ENCODE data around the gene BPTF.
"Not testable (repeated sequence)": the region's sequence is repeated elsewhere in the genome, so short reads cannot be mapped to it uniquely, and the experiment has no call there.

BPTF gene

DNA sequence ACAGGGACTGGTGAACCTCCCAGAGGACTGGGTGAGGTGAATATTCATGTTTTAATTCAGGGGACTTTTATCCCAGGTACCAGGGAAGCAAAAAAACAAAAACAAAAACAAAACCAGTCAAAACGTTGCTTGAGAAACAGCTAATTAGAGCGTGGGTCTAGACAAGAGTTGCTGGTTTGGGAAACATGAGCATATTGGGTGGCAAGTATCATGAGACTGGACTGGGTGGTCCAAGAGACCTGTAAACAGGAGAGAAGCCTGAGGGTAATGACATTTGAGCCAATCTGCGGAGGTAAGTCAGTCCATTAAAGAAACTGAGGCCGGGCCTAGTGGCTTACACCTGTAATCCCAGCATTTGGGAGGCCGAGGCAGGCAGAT lies 11.5 kb upstream of the BPTF start:
- H3K36me3 ChIP-seq (ENCODE audit: low read depth): no peaks in the 10 kb centered on the region
- no peak overlapping the region for H3K27ac ChIP-seq (ENCODE audit: poor library complexity, severe bottlenecking)
- ATAC-seq (ENCODE audit: low read depth) (no peak), DNase-seq (ENCODE audit: low spot score) (no peak)
- no peak overlapping the region for H3K4me3 ChIP-seq (ENCODE audit: severe bottlenecking)
- no peaks in the 10 kb centered on the region for H3K4me1 ChIP-seq (ENCODE audit: insufficient read depth, poor library complexity, severe bottlenecking)
- TF ChIP-seq, protein P1, sequence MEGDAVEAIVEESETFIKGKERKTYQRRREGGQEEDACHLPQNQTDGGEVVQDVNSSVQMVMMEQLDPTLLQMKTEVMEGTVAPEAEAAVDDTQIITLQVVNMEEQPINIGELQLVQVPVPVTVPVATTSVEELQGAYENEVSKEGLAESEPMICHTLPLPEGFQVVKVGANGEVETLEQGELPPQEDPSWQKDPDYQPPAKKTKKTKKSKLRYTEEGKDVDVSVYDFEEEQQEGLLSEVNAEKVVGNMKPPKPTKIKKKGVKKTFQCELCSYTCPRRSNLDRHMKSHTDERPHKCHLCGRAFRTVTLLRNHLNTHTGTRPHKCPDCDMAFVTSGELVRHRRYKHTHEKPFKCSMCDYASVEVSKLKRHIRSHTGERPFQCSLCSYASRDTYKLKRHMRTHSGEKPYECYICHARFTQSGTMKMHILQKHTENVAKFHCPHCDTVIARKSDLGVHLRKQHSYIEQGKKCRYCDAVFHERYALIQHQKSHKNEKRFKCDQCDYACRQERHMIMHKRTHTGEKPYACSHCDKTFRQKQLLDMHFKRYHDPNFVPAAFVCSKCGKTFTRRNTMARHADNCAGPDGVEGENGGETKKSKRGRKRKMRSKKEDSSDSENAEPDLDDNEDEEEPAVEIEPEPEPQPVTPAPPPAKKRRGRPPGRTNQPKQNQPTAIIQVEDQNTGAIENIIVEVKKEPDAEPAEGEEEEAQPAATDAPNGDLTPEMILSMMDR (IDR thresholded peaks at IDR 0.05; ENCODE audit: poor library complexity, severe bottlenecking): no peak
- H3K27me3 ChIP-seq (ENCODE audit: insufficient read depth, poor library complexity, severe bottlenecking): no peaks in the 10 kb centered on the region
- no peaks in the 10 kb centered on the region for H3K9me3 ChIP-seq (ENCODE audit: severe bottlenecking)

DNA sequence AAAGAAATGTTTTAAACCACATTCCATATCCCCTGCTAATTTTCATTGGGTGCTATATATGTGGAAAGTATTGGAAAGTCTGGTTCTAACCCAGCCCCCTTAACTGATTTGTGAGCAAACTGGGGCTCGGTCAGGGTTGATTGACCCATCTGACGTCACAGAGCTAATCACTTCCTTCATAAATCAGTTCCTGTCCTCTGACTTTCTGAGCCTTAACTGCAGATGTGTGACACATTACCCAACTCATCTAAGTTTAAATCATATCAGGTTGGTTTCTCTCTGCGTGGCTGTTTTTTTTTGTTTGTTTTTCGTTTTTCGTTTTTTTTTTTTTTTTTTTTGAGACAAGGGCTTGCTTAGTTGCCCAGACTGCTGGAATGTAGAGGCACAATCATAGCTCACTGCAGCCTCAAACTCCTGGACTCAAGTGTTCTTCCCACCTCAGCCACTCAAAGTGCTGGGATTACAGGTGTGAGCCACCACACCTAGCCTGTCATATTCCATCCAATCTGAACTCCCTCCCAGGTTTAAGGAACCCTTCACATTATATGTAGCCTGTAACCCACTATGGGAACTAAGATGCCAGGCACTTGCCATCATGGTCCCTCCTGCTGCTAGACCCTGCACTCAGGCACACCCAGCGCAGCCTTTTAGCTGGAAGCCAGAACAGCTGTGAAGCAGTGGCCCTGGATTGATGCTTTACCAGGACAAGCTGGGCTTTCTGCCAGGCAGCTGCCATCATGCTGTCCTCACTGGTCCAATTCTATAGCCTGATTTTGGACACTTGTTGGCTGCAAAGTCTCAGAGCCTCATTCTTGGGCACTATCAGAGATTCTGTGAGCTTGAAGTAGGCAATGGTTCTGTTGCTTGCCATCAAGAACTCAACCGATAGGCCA lies 6.9 kb upstream of the BPTF start:
- DNase-seq (ENCODE audit: low spot score) (no peak), ATAC-seq (ENCODE audit: low read depth) (no peak)
- H3K4me3 ChIP-seq (ENCODE audit: severe bottlenecking): no peak overlapping the region
- no peaks in the 10 kb centered on the region for H3K36me3 ChIP-seq (ENCODE audit: low read depth)
- TF ChIP-seq, protein P1 (IDR thresholded peaks at IDR 0.05; ENCODE audit: poor library complexity, severe bottlenecking): no peak
- H3K9me3 ChIP-seq (ENCODE audit: severe bottlenecking): no peaks in the 10 kb centered on the region
- H3K27ac ChIP-seq (ENCODE audit: poor library complexity, severe bottlenecking): no peak overlapping the region
- no peaks in the 10 kb centered on the region for H3K27me3 ChIP-seq (ENCODE audit: insufficient read depth, poor library complexity, severe bottlenecking)
- H3K4me1 ChIP-seq (ENCODE audit: insufficient read depth, poor library complexity, severe bottlenecking): no peaks in the 10 kb centered on the region

DNA sequence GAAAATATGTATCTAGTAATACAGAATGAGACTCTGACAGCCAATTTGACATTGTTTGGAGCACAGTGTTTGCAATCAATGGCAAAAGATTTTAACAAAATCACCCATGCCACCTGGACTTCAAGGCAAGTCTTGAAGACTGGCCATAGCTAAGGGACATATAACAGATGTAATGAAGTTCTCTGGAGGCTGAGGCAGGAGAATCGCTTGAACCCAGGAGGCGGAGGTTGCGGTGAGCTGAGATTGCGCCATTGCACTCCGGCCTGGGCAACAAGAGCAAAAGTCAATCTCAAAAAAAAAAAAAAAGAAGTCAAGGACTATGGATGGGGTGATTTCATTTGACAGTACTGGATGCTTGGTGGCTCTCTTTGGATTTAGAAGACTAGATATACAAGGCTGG lies 5.6 kb upstream of the BPTF start:
- Histone ChIP-seq H3K27ac (ENCODE audit: poor library complexity, severe bottlenecking) (no peak overlapping the region), H3K4me3 (ENCODE audit: severe bottlenecking) (no peak overlapping the region), H3K36me3 (ENCODE audit: low read depth) (no peaks in the 10 kb centered on the region), H3K4me1 (ENCODE audit: insufficient read depth, poor library complexity, severe bottlenecking) (peaks cover 3% of the 10 kb centered on the region), H3K9me3 (ENCODE audit: severe bottlenecking) (no peaks in the 10 kb centered on the region), H3K27me3 (ENCODE audit: insufficient read depth, poor library complexity, severe bottlenecking) (no peaks in the 10 kb centered on the region)
- TF ChIP-seq, protein P1 (IDR thresholded peaks at IDR 0.05; ENCODE audit: poor library complexity, severe bottlenecking): no peak
- DNase-seq (ENCODE audit: low spot score) (no peak), ATAC-seq (ENCODE audit: low read depth) (no peak)

DNA sequence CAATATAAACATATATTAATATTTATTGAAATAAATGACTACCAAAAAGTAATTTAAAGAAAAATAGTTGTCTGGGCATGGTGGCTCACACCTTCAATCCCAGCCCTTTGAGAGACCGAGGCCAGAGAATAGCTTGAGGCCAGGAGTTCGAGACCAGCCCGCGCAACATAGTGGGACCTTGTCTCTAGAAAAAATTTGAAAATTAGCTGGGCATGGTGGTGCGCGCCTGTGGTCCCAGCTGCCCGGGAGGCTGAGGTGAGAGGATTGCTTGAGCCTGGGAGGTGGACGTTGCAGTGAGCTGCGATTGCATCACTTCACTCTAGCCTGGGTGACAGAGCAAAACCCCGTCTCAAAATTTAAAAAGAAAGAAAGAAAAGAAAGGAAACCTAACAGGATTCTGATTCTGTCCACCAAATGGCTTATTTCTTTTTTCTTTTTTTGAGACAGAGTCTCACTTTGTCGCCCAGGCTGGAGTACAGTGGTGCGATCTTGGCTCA lies 3.4 kb upstream of the BPTF start:
- Histone ChIP-seq H3K36me3 (ENCODE audit: low read depth) (peaks cover 3% of the 10 kb centered on the region), H3K4me3 (ENCODE audit: severe bottlenecking) (no peak overlapping the region), H3K27me3 (ENCODE audit: insufficient read depth, poor library complexity, severe bottlenecking) (no peaks in the 10 kb centered on the region), H3K9me3 (ENCODE audit: severe bottlenecking) (no peaks in the 10 kb centered on the region), H3K27ac (ENCODE audit: poor library complexity, severe bottlenecking) (no peak overlapping the region), H3K4me1 (ENCODE audit: insufficient read depth, poor library complexity, severe bottlenecking) (peaks cover 3% of the 10 kb centered on the region)
- ATAC-seq (ENCODE audit: low read depth) (no peak), DNase-seq (ENCODE audit: low spot score) (no peak)
- TF ChIP-seq, protein P1 (IDR thresholded peaks at IDR 0.05; ENCODE audit: poor library complexity, severe bottlenecking): no peak

DNA sequence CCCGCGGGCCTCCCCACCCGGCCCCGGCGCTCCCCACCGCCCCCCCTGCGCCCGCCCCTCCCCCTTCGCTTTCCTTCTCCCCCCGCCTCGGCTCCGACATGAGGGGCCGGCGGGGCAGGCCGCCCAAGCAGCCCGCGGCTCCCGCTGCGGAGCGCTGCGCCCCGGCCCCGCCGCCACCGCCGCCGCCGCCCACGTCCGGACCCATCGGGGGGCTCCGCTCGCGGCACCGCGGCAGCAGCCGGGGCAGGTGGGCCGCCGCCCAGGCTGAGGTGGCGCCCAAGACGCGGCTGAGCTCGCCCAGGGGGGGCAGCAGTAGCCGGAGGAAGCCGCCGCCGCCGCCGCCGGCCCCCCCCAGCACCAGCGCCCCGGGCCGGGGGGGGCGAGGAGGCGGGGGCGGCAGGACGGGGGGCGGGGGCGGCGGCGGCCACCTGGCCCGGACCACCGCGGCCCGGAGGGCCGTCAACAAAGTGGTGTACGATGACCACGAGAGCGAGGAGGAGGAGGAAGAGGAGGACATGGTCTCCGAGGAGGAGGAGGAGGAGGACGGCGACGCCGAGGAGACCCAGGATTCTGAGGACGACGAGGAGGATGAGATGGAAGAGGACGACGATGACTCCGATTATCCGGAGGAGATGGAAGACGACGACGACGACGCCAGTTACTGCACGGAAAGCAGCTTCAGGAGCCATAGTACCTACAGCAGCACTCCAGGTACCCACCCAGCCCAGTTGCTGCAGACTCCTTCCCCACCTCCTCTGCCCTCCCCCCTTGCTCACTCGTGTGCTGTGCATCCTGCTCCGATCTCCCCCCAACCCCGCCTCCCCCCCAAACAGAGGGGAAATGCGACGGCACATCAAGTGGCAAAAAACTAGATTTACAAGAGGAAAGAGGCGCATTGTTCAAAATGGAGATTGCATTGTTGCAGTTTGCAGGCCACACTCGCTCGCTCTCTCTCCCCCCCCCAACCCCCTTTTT lies 611 bp downstream of the BPTF start:
- not testable (repeated sequence) for H3K9me3 ChIP-seq (ENCODE audit: severe bottlenecking); DNase-seq (ENCODE audit: low spot score); H3K27me3 ChIP-seq (ENCODE audit: insufficient read depth, poor library complexity, severe bottlenecking)
- peaks cover 15% of the 10 kb centered on the region for H3K36me3 ChIP-seq (ENCODE audit: low read depth)
- peaks cover 29% of the 10 kb centered on the region for H3K4me1 ChIP-seq (ENCODE audit: insufficient read depth, poor library complexity, severe bottlenecking)
- ATAC-seq (ENCODE audit: low read depth): peak; percentile 35; the same call in 2 of the 3 replicates
- H3K4me3 ChIP-seq (ENCODE audit: severe bottlenecking): peak overlapping the region; percentile 53
- peak overlapping the region; percentile 80 for H3K27ac ChIP-seq (ENCODE audit: poor library complexity, severe bottlenecking)

Data from RWPE2 (cell line).